Measurements from ENCODE around the gene NT5DC1. TPM values are rescaled to one million over a fixed set of nuclear protein-coding genes. Genes with fewer than 3 reads are reported as not detected.
A peak's percentile ranks its signal among the peaks of the same experiment; 100 is the strongest.

Gene NT5DC1
- total and polyA plus RNA-seq, 3 donors from 2014 or later: 10.7 to 28.2 (median 22.8) TPM

- no peak overlapping the region for H3K27ac ChIP-seq
- intact Hi-C loops (cut with DNase I; ENCODE audit: low total_unique reads): no loop called here
- no peaks in the 10 kb centered on the region for H3K27me3 ChIP-seq
- 70 to 82% methylated on average over 4 of the region's 4 CpGs for WGBS, 2 donors
- no peaks in the 10 kb centered on the region for H3K9me3 ChIP-seq
- no peak for TF ChIP-seq POLR2A (IDR thresholded peaks at IDR 0.05)
- TF ChIP-seq CTCF (IDR thresholded peaks at IDR 0.05): no peak
- no peak overlapping the region for H3K4me3 ChIP-seq
- H3K4me1 ChIP-seq: peaks cover 16% of the 10 kb centered on the region
- no peaks in the 10 kb centered on the region for H3K36me3 ChIP-seq (ENCODE audit: low read depth, missing control alignments)
- DNase-seq: no peak
Measured at GRCh38 chr6:116102873-116103272, 2.2 kb downstream of the NT5DC1 start.

GRCh38 chr6:116104636-116105035 lies 4.0 kb downstream of the NT5DC1 start:
- no peak overlapping the region for H3K27ac ChIP-seq
- no peaks in the 10 kb centered on the region for H3K9me3 ChIP-seq
- TF ChIP-seq CTCF (IDR thresholded peaks at IDR 0.05) (no peak), POLR2A (IDR thresholded peaks at IDR 0.05) (no peak)
- H3K27me3 ChIP-seq: no peaks in the 10 kb centered on the region
- H3K4me1 ChIP-seq: peaks cover 12% of the 10 kb centered on the region
- H3K36me3 ChIP-seq (ENCODE audit: low read depth, missing control alignments): no peaks in the 10 kb centered on the region
- intact Hi-C loops (cut with DNase I; ENCODE audit: low total_unique reads): no loop called here
- no peak for DNase-seq
- no peak overlapping the region for H3K4me3 ChIP-seq
- 93 to 94% methylated on average over 1 of the region's 1 CpG for WGBS, 2 donors

DNA sequence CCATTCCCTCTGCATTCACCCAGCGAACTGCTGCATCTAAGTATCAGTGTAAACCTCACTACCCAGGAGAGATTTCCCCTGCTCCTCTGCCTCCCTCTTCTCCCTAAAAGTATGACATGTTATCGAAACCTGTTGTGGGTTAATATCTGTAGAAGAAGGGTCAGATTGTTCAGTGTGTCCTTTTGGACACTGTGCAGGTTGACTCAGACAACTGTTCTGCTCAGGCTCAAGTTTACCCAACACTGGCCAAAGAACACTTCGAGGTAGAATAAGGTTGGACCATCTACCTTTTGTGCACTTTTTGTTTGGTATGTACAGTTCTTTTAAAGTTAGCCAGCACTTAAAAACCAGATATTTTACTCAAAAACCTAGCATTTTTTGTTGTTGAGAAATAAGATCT lies 4.6 kb downstream of the NT5DC1 start:
- TF ChIP-seq POLR2A (IDR thresholded peaks at IDR 0.05) (no peak), CTCF (IDR thresholded peaks at IDR 0.05) (no peak)
- Histone ChIP-seq H3K27me3 (no peaks in the 10 kb centered on the region), H3K4me3 (no peak overlapping the region), H3K4me1 (peaks cover 12% of the 10 kb centered on the region), H3K27ac (no peak overlapping the region), H3K9me3 (no peaks in the 10 kb centered on the region), H3K36me3 (ENCODE audit: low read depth, missing control alignments) (no peaks in the 10 kb centered on the region)
- DNase-seq: no peak
- 72 to 88% methylated on average over 3 of the region's 3 CpGs for WGBS, 2 donors
- intact Hi-C loops (cut with DNase I; ENCODE audit: low total_unique reads): no loop called here

GRCh38 chr6:116106146-116106545 lies 5.5 kb downstream of the NT5DC1 start:
- peaks cover 12% of the 10 kb centered on the region for H3K4me1 ChIP-seq
- no peaks in the 10 kb centered on the region for H3K36me3 ChIP-seq (ENCODE audit: low read depth, missing control alignments)
- no peak for DNase-seq
- H3K4me3 ChIP-seq: no peak overlapping the region
- no peaks in the 10 kb centered on the region for H3K9me3 ChIP-seq
- no peak overlapping the region for H3K27ac ChIP-seq
- no peaks in the 10 kb centered on the region for H3K27me3 ChIP-seq
- TF ChIP-seq POLR2A (IDR thresholded peaks at IDR 0.05): no peak
- no peak for TF ChIP-seq CTCF (IDR thresholded peaks at IDR 0.05)
- intact Hi-C loops (cut with DNase I; ENCODE audit: low total_unique reads): no loop called here
- 28 to 42% methylated on average over 1 of the region's 1 CpG for WGBS, 2 donors

DNA sequence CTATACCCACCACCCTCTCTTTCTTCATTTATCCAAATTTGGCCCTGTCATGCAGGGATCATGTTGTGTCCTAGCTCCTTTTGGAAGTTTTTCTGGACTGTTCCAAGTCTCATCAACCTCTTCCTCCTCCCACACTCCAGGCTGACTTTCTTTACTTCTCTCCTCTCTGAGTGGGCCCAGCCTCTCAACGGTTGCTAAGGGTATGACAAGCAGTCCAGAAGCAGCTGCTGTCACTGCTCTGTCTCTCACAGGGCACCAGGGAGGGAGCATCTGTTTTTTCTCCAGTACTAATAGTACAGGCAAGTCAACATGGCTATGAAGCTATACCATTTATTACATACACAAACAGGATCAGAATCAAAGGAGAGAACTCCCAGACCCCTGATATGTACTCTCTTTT lies 8.2 kb downstream of the NT5DC1 start:
- H3K4me1 ChIP-seq: peaks cover 4% of the 10 kb centered on the region
- WGBS, 2 donors: 43 to 56% methylated on average over 1 of the region's 1 CpG
- TF ChIP-seq POLR2A (IDR thresholded peaks at IDR 0.05): no peak
- no peak for TF ChIP-seq CTCF (IDR thresholded peaks at IDR 0.05)
- peak; percentile 37 for DNase-seq
- H3K36me3 ChIP-seq (ENCODE audit: low read depth, missing control alignments): no peaks in the 10 kb centered on the region
- no peak overlapping the region for H3K27ac ChIP-seq
- H3K9me3 ChIP-seq: no peaks in the 10 kb centered on the region
- intact Hi-C loops (cut with DNase I; ENCODE audit: low total_unique reads): no loop called here
- H3K4me3 ChIP-seq: no peak overlapping the region
- H3K27me3 ChIP-seq: no peaks in the 10 kb centered on the region
